Peyer's patch (tissue), 4 donors: ENCODE data around the gene ASXL2. TPM values are rescaled to one million over a fixed set of nuclear protein-coding genes. Genes with fewer than 3 reads are reported as not detected.
"Not testable (repeated sequence)": the region's sequence is repeated elsewhere in the genome, so short reads cannot be mapped to it uniquely, and the experiment has no call there.

Experiments used
- DNase-seq, 3 donors: peaks; one replicate each; pipeline ENCODE4 v3.0.0-alpha.2; 2017 to 2019
- H3K27ac ChIP-seq, 4 donors: fragments of 200-600 bp; sonication (generic); one replicate each; pipeline ENCODE4 v1.5.1; 2016 to 2019
- H3K27me3 ChIP-seq, 2 donors: fragments of 200-600 bp; sonication (generic); one replicate each; pipeline ENCODE4 v1.5.1; 2019
- H3K36me3 ChIP-seq, 3 donors: fragments of 200-600 bp; sonication (generic); one replicate each; pipeline ENCODE4 v1.5.1; 2016 to 2019
- H3K4me1 ChIP-seq, 4 donors: fragments of 200-600 bp; sonication (generic); one replicate each; pipeline ENCODE4 v1.5.1; 2016 to 2019
- H3K4me3 ChIP-seq, 4 donors: fragments of 200-600 bp; sonication (generic); 1 replicate in 3 of 4; 2 replicates in 1 of 4; pipeline ENCODE4 v1.5.1; 2016 to 2019; ENCODE audit warnings: mild to moderate bottlenecking in 1 of 4
- H3K9me3 ChIP-seq, 4 donors: fragments of 200-600 bp; sonication (generic); one replicate each; pipeline ENCODE4 v1.5.1; 2016 to 2019; ENCODE audit warnings: mild to moderate bottlenecking in 1 of 4
- POLR2A ChIP-seq, 2 donors: fragments of 450-650 bp; IDR thresholded peaks; one replicate each; pipeline ENCODE4 v1.5.1; 2017; ENCODE audit warnings: antibody characterized with exemption in 2 of 2, mild to moderate bottlenecking in 2 of 2, moderate library complexity in 2 of 2
- total RNA-seq, 4 donors: library from RNA; depleted of rRNA; stranded (reverse); fragments of >200 nt; gene quantifications; one replicate each; pipeline ENCODE4 v1.1.0, GENCODE V29; 2016
- TF ChIP-seq, protein P1 (sequence below), 6 experiments: fragments of 450-650 bp in 4 of 6; fragments of 200-600 bp in 2 of 6; sonication (generic) in 1 of 6; IDR thresholded peaks; one replicate each; pipeline ENCODE4 v1.5.1; 2017 to 2019; ENCODE audit warnings: antibody characterized with exemption in 6 of 6, mild to moderate bottlenecking in 3 of 6, moderate library complexity in 1 of 6

Gene ASXL2
- total RNA-seq, 4 donors from 2014 or later: 17.0 to 28.9 (median 19.8) TPM

GRCh38 chr2:25917832-25918231 is 39.5 kb upstream of the ASXL2 start:
- Histone ChIP-seq H3K4me1 (no peaks in the 10 kb centered on the region), H3K27me3 (no peaks in the 10 kb centered on the region), H3K9me3 (no peaks in the 10 kb centered on the region), H3K36me3 (no peaks in the 10 kb centered on the region), H3K27ac (no peak overlapping the region), H3K4me3 (no peak overlapping the region)
- no peak for TF ChIP-seq POLR2A (IDR thresholded peaks at IDR 0.05)
- TF ChIP-seq, protein P1, sequence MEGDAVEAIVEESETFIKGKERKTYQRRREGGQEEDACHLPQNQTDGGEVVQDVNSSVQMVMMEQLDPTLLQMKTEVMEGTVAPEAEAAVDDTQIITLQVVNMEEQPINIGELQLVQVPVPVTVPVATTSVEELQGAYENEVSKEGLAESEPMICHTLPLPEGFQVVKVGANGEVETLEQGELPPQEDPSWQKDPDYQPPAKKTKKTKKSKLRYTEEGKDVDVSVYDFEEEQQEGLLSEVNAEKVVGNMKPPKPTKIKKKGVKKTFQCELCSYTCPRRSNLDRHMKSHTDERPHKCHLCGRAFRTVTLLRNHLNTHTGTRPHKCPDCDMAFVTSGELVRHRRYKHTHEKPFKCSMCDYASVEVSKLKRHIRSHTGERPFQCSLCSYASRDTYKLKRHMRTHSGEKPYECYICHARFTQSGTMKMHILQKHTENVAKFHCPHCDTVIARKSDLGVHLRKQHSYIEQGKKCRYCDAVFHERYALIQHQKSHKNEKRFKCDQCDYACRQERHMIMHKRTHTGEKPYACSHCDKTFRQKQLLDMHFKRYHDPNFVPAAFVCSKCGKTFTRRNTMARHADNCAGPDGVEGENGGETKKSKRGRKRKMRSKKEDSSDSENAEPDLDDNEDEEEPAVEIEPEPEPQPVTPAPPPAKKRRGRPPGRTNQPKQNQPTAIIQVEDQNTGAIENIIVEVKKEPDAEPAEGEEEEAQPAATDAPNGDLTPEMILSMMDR (IDR thresholded peaks at IDR 0.05): no peak
- DNase-seq: no peak

GRCh38 chr2:25917411-25917810 is 39.1 kb upstream of the ASXL2 start:
- not testable (repeated sequence) for DNase-seq, H3K9me3 ChIP-seq, H3K4me3 ChIP-seq, H3K36me3 ChIP-seq, H3K27me3 ChIP-seq, H3K4me1 ChIP-seq, H3K27ac ChIP-seq

DNA sequence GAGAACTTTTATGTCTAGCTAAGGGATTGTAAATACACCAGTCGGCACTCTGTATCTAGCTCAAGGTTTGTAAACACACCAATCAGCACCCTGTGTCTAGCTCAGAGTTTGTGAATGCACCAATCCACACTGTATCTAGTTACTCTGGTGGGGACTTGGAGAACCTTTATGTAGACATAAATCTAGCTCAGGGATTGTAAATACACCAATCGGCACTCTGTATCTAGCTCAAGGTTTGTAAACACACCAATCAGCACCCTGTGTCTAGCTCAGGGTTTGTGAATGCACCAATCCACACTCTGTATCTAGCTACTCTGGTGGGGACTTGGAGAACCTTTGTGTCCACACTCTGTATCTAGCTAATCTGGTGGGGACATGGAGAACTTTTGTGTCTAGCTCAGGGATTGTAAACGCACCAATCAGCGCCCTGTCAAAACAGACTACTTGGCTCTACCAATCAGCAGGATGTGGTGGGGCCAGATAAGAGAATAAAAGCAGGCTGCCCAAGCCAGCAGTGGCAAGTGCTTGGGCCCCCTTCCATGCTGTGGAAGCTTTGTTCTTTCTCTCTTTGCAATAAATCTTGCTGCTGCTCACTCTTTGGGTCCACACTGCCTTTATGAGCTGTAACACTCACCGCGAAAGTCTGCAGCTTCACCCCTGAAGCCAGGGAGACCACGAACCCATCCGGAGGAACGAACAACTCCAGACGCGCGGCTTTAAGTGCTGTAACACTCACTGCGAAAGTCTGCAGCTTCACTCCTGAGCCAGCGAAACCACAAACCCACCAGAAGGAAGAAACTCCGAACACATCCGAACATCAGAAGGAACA is 37.9 kb upstream of the ASXL2 start:
- not testable (repeated sequence) for H3K27ac ChIP-seq, H3K36me3 ChIP-seq, H3K27me3 ChIP-seq, H3K9me3 ChIP-seq, H3K4me1 ChIP-seq
- peak in 2 of 3 donors; percentile 21 to 54 for DNase-seq
- peak overlapping the region in 1 of 4 donors; percentile 15 for H3K4me3 ChIP-seq

DNA sequence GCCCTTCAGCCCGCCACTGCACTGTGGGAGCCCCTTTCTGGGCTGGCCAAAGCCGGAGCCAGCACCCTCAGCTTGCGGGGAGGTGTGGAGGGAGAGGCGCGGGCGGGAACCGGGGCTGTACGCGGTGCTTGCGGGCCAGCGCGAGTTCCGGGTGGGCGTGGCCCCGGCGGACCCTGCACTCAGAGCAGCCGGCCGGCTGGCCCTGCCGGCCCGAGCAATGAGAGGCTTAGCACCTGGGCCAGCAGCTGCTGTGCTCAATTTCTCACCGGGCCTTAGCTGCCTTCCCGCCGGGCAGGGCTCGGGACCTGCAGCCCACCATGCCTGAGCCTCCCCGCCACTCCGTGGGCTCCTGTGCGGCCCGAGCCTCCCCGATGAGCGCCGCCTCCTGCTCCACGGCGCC is 37.1 kb upstream of the ASXL2 start:
- not testable (repeated sequence) for H3K4me1 ChIP-seq, H3K27ac ChIP-seq, H3K27me3 ChIP-seq, DNase-seq, H3K4me3 ChIP-seq, H3K9me3 ChIP-seq, H3K36me3 ChIP-seq

DNA sequence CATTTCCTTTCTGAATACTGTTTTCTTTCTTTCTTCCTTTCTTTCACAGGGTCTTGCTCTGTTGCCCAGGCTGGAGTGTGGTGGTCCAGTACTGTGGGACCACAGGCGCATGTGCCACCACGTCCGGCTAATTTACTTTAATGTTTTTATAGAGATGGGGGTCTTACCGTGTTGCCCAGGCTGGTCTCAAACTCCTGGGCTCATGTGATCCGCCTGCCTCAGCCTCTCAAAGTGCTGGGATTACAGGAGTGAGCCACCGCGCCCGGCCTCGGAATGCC is 35.3 kb upstream of the ASXL2 start:
- H3K36me3 ChIP-seq, H3K4me1 ChIP-seq, DNase-seq, H3K27me3 ChIP-seq, H3K4me3 ChIP-seq, H3K9me3 ChIP-seq, H3K27ac ChIP-seq: not testable (repeated sequence)

DNA sequence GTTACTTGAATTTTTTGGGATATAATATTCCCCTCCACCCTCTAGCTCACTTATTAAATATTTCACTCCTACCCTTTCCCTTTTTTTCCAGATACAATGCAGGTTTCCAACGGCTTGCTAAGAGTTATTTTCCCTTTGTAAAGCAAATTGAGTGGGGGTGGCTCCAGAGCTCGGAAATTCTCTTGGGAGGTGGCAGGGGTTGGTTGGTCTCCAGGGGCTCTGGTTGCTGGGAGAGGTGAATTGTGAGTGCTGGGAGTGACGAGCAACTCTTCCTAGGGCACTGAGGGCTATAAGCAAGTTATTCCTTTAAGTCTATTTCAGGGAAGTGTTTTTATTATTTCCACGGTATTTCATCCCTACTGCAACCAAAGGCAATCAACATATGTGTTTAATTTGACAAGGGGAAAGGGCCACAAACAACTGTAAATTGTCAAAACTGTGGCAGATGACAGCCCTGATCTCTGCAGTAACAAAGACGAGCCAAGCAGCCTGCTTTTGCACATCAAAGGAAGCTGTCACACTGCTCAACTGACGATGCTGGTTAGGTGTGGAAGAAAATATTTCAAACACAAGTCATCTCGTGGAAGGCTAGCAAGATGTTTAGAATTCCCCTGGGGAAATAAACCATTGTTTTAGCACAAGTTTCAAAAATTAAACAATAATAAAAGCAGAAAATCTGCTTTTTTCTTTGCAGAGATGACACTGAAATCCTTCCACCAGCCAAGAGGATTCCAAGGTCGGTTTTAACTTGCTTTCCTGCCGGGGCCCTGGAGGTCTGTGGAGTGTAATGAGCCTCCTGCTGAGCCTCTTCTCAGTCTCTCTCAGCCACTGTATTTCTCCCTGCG is 34.8 kb upstream of the ASXL2 start:
- no peaks in the 10 kb centered on the region for H3K36me3 ChIP-seq
- no peak overlapping the region for H3K4me3 ChIP-seq
- no peaks in the 10 kb centered on the region for H3K4me1 ChIP-seq
- H3K9me3 ChIP-seq: no peaks in the 10 kb centered on the region
- DNase-seq: no peak
- no peak for TF ChIP-seq POLR2A (IDR thresholded peaks at IDR 0.05)
- TF ChIP-seq, protein P1 (IDR thresholded peaks at IDR 0.05): no peak
- H3K27me3 ChIP-seq: no peaks in the 10 kb centered on the region
- no peak overlapping the region for H3K27ac ChIP-seq

DNA sequence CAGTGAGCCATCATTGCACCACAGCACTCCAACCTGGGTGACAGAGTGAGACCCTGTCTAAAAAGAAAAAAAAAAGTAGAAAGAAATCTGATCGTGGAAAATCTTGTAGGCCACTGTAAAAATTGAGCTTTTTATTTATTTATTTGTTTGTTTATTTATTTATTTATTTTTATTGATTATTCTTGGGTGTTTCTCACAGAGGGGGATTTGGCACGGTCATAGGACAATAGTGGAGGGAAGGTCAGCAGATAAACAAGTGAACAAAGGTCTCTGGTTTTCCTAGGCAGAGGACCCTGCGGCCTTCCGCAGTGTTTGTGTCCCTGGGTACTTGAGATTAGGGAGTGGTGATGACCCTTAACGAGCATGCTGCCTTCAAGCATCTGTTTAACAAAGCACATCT is 31.3 kb upstream of the ASXL2 start:
- not testable (repeated sequence) for H3K27me3 ChIP-seq, H3K4me3 ChIP-seq, H3K4me1 ChIP-seq, H3K27ac ChIP-seq, H3K9me3 ChIP-seq, H3K36me3 ChIP-seq, DNase-seq

DNA sequence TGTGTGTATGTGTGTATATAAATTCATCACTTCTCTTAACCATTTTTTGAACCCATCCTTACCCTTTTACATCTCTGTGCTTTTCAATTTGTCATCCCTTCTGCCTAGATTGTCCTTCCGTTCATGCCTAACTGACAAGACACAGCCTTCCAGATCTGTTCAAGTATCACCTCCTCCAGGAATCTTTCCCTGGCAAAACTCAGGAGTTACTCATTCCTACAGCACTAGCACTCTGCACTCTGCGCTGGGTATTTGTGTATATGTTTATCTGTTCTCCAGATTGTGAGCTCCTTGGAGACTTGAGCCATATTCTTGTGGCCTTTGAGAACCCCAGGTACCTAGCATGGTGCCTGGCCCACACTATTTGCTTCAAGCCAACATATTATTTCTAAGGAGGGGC is 26.8 kb upstream of the ASXL2 start:
- no peak for DNase-seq
- TF ChIP-seq, protein P1 (IDR thresholded peaks at IDR 0.05): no peak
- TF ChIP-seq POLR2A (IDR thresholded peaks at IDR 0.05): no peak
- no peaks in the 10 kb centered on the region for H3K36me3 ChIP-seq
- no peak overlapping the region for H3K27ac ChIP-seq
- no peaks in the 10 kb centered on the region for H3K9me3 ChIP-seq
- no peaks in the 10 kb centered on the region for H3K27me3 ChIP-seq
- H3K4me3 ChIP-seq: no peak overlapping the region
- H3K4me1 ChIP-seq: no peaks in the 10 kb centered on the region
